ENCODE results near the gene LRRC4.

LRRC4 gene

DNA sequence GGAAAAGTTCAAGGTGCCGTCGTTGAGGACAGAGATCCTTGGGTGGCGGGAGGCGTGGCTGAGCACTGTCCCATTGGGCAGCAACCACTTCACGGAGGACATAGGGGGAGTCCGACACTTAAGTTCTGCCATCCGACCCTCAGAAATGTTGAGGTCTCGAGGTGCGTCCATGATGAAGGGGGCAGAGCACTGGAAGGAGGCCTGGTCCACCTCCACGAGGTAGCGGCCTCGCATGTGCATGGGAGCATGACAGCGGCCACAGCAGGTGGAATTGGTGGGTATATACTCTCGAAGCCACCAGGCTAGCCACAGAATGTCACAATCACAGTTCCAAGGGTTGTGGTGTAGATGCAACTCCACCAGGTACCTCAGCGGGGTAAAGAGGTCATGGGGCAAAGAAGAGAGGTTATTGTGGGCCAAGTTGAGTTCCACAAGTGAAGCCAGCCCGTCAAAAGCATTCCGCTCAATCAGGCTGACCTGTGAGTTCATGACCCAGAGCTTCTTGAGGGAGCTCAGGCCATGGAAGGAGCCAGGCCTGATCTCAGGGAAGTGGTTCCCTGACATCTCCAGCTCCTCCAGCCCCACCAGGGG is 1.7 kb downstream of the LRRC4 start:
- DNase-seq = no peak

DNA sequence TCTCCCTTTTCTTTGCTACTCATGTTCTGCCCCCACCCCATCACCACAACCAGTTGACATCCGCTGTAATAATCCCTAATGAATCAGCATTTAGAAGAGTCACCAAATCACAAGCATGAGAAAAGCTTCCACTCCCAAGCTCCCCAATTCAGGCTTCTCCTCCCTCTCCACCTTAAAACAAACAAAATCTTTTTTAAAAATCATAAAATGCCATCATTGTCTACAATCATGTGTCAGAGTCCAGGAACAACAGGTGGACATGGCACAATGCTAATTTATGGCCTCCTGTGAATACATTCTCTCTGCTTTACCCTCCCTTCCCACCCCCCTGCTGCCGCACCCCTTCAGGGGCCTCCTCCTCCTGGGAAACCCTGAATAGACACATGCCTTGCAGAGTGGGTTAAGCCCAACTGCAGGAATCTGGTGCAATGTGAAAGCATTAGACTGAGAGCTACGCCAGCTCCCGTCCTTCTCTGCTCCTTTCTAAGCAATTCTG is 3.7 kb downstream of the LRRC4 start:
- DNase-seq = no peak

DNA sequence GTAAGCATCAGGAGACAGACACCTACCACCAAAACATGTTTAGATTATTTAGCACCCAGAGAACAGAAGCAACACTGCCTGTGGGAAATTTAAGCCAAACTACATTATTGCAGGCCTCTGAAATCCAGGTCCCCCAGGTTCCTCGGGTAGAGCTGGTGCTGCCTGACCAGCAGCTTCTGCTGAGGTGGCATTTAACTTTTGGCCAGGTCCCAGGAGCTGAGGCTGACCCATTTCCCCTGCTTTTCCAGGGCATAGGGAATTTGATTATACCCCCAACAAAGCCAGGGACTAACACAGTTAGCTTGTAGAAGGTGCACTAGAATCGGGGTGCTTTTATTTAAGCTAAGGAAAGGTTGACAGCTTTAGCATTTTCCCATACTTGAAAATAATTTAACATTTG is 4.7 kb downstream of the LRRC4 start:
- DNase-seq = no peak

DNA sequence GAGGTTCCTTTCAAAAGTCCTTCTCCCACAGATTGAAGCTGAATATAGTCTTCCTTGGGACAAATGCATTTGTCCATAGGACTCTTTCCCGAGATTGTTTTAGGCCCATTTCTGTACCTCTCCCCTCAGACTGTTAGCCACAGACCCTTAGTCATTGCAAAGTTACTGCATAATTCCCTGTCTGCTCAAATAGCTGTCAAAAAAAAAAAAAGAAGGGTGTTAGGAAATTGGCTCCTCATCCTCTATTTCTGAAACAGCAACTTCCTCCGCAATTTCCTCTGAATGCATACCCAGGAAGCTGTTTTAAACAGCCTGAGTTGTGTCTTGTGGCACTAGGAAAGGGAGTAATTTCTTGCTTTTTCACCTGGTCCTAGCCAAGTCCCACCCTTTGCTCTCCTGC is 5.4 kb downstream of the LRRC4 start:
- DNase-seq = no peak

DNA sequence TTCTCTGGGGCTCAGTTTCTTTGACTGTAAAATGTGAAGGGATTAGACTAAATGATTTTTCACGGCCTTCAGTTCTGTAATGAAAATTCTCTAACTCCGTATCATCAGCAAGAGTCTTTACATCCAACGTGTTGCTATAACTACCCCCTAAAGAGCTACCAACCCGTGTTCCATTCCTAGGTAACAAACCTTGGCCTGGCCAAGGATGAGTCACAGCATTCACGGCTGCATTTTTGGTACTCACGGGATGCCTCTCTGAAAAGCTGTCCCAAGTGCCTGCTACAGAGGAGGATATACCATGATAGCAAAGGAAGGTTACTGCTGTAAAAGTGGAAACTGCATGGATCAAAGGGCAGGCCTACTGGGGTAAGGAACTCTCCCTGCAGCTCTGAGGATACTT is 5.9 kb downstream of the LRRC4 start:
- DNase-seq = no peak

DNA sequence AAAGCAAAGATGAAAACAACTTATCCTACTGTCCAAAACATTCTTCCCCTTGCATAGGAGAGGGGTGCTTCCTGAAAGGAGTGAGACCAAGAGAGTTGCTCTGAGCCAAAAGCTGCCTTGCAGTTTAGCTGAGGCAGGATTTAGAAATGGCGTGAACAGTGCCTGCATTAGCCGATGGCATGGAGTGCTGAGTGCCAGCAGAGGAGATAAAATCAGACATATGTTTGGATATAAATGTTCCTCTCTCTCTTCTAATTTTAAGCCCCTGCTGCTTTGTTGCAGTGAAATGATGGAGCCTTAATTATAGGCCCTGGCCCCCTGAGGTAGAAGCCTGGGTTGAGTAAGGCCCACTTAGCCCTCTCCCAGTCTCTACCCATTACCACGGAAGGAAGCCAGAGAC is 7.1 kb downstream of the LRRC4 start:
- DNase-seq = no peak

DNA sequence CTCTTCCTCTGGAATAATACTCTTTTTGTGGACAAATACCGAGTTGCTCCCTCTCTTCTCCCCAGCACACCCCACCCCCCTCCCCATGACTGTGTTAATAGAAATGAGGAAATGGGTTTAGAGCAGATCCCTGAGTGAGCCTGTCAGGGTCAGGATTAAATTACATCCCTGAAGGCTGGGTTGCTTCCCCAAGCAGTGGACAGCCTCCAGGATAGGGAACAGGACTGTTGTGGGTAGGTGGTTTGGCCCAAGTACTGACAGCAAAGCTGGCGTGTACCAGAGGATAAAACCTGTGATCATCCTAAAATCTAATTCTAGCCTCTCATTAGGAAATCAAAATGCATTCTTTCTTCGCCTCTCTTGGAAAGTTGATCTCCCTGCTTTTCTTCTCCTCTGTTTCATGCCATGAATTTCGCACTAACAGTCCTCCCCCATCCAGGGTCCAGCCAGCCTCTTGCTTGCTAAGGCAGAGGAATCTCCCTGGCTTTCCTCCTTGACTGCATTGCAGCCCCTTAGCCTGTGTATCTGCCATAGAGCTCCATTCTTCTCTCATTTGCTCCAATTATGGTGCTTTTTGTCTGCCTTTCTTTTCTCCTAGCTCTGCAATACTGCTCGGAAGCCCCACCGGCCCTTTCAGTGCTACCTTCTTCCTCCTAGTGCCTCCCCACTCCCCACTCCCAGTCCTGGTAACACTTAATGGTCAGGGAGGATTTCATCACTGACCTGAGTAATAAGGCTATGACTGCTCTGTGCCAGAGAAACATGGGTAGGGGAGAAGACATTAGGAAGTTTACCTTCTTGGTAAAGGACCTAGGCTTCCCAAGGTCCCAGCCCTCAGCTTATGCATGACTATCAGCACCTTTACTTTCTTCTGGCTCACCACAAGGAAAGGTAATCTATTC is 8.4 kb downstream of the LRRC4 start:
- no peak for DNase-seq

DNA sequence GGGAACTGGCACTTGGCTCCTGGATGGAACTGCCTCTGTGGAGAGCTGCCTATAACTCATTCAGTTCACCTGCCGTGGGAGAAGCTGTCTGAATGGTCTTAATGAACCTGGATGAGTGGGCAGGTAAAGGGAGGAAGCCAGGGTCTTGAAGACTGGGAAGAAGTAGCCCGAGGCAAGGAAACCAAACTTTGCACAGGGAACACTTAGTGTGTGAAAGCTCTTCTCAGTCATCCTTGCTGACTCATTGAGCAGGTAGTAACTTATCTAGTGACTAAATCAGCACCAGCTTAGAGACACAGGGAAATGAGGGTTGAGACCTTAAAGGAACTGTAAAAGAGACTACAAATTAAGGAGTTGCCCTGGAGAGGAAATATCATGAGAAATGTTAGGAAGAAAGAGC is 9.9 kb downstream of the LRRC4 start:
- no peak for DNase-seq

DNA sequence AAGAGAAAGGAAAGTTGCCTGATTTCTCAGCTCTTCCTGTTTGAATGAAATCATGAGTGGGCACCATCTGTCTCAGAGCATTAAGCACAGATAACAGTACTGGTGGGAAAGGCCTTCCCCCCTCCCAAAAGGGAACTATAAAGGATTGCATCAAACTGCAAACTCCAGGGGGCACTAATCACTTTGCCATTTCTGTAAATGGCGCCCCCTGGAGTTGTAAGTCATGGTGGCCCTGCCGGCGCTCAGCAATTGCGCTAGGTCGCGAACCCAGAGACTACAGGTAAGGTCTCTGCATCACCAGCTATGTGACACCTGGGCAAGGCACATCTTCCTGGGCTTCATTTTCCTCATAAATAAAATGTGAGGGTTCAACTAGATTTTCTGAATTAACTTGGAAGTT is 11.1 kb downstream of the LRRC4 start:
- no peak for DNase-seq

DNA sequence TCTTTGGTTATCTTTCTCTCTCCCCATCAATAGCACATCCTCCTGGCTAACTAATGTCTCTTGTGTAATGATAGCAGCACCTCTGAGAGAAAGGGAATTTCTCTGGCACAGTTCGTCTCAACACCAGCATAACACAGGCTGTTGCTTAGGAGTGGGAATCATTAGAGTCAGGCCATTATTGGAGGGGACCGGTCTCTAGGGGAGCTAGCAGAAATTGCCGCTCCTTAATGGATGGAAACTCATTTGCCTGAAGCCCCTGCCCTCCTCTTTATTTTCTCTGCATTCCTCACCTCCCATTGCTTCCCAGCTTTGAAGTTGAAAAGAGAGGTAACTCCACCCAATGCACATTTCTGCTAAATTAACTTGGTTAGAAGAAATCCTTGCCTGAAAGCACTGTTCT is 11.9 kb downstream of the LRRC4 start:
- DNase-seq = no peak

DNA sequence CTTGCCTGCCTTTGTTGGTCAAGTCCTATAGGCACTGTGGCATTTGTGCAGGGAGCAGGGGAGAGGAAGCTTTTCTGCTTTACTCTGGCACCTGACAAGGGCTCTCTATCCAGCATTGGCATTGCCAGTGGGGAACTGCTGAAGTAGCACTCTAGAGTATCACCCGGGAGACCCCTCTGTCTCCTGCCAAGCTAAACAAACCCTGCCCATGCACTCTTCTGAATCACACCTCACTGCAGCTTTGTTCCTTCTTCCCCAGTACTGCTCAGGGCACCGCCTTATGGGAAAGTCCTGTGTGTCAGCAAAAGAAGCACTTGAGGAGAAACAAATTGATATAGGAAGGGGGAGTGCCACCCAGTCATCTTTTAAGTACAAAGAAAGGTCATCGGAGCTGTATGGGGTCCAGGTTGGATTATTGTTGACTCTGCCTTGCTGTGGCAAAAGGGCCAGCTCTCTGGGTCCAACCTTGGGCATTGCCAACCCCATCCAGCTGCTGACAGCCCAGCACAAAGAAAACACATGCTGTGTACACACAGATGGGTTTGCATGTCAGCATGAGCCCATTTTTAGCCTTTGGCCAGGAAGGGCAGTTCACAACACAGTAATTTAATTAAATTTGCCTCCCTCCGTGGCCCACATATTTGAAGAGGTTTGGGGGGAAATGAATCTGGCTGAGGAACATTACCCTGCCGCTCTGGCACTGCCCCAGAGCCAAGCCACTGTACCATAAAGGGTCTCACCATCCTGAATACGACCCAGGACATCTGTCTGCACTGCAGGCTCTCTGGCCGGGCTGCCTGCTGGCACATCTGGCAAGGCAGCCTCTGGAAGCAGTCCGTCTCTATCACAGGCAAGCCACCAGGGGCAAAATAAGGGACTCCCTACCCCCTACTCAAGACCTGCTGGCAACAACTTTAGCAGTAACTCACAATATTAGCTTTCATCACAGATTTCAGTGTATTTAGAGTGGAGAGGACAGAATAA is 13.1 kb downstream of the LRRC4 start:
- DNase-seq = no peak

DNA sequence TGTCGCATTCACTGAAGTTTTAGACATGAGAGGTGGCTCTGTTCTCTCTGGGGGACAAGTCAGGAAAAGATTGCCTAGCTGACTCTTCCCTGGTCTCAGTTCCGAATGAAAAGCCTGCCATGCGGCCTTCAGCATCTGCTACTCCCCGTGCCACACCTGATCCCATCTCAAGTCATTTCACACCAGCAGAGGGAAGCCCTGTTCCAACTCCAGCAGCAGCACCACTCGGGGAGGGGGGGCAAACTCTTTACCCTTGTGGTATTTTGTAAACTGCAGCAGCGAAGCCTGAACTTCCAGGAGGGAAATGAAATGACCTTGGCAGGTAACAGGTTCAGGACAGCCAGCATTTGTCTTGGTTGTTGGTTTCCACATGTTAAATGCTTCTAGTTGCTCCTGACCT is 13.8 kb downstream of the LRRC4 start:
- no peak for DNase-seq

DNA sequence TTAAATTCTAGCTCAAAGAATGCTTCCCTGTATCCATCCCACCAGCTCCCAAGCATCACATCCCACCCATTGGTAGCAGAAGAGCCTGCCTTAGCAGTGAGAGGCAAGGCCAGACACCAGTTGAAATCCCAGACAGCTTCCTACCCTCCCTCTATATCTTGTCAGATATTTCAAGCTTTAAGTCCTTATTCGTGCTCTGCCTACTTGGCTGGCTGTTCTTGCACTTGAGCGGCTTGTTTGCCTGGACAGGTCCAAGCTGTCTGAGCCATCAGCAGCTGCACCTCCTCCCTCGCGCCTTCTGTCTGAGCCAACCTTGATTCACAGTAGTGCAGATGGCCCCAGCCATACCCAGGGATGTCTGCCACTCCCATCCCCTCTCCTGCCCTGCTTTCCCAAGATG is 16.4 kb downstream of the LRRC4 start:
- DNase-seq = no peak

DNA sequence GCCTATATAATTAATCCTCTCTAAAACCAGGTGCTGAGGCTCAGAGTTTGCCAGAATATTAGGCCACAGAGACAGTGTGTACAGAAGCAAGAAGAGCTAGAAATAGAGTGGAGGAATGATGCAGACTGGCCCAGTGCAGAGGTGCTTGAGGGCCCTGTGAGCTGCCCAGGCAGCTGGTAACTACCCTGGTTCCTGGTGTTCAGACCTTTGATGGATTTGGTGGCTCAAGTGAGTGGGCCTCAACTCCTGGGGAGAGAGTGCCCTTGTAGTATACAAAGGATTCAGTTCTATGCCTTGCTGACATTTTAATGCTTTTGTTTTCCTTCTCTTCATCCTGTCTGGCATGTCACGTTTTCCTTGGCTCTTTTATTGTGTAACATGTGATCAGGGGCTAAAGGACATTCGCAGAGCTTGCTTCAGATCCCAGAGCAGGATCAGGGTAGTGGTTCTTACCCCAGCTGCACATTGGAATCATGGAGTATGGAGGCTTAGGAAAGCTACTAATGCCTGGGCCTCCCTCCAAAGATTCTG is 20.0 kb downstream of the LRRC4 start:
- no peak for DNase-seq

DNA sequence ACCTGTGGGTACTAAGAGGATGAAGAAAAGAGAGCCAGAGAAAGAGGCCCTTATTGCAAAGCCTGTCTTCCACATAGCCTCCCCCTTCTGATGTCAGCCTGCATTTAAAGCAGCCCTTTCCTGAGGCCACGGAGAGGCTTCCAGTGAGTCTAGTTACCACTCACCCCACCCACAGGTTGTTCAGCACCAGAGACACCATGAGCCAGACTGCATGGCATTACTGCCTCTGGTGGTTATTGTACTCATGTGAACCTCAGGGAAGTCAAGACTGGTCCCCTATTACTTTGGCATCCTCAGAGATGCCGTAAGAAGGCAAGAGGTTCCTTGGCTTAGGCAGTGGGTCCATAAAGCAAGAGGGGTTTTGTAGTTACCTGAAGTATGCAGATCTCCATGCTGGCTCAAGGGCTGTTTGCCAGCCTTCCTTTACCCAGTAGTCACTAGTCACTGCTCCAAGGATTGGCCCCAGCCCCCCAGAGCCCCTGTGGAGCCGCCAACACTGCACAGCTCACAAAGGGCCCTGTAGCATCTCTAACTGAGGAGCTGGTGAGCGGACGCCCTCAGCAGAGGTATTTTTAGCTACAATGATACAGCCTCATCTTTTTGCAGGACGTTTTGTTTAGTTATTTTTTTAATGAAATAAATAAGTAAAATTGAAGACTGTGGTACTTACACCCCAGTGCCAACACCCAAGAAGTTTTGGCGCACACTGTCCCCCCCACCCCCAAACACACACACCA is 20.7 kb downstream of the LRRC4 start:
- no peak for DNase-seq

DNA sequence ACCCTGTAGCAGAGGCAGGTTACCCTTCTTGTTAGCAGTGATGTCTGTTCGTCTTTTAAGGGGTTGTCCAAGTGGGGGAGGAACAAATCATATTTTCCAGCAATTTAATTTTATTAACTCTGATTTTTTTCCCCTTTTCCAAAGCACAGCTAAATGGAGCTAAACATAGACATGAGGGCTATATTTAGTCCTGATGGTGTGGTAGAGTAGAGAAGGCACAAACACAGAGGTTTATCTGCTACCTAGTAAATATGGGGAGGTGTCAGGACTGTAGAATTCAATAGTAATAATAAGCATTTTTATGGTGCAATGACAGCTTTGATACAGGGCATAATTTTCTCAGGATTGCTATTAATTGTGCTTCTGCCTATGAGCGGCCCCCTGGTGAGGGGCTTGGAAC is 22.5 kb downstream of the LRRC4 start:
- DNase-seq = no peak

DNA sequence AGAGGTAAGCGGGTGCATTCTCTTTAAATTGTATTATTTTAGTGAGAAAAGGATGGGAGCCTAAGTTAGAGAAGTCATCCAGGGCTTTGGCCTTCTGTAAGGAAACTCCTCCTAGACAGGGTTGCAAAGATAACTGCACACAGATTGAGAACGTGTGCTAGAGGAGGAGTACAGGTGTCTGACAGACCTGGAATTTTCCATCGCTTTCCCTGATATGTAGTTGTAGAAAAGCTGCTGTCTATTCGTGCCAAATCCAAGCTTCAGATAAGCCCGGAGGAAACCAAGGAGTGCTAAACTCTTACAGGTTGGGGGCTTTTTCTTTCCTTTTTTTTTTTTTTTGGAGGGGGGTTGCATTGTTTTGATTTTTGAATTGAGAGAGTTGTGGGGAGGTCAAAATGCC is 23.1 kb downstream of the LRRC4 start:
- DNase-seq = no peak

DNA sequence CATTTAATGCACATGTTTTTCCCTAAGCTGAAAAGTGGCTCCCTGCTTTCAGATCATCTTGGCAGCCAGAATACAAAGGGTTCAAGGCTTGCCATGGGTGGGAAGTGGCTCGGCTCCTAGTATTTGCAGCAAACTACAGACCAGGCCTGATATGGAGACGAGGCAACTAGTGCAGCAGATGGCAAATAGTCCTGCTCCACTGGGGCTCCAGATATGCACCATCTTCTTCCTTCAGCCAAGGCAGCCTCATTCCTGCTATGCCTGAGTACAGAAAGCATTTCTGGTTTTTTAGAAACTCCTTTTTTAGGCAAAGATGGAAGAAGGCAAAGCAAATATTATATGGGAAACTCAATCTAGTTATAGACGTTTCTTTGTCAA is 23.9 kb downstream of the LRRC4 start:
- DNase-seq = no peak

DNA sequence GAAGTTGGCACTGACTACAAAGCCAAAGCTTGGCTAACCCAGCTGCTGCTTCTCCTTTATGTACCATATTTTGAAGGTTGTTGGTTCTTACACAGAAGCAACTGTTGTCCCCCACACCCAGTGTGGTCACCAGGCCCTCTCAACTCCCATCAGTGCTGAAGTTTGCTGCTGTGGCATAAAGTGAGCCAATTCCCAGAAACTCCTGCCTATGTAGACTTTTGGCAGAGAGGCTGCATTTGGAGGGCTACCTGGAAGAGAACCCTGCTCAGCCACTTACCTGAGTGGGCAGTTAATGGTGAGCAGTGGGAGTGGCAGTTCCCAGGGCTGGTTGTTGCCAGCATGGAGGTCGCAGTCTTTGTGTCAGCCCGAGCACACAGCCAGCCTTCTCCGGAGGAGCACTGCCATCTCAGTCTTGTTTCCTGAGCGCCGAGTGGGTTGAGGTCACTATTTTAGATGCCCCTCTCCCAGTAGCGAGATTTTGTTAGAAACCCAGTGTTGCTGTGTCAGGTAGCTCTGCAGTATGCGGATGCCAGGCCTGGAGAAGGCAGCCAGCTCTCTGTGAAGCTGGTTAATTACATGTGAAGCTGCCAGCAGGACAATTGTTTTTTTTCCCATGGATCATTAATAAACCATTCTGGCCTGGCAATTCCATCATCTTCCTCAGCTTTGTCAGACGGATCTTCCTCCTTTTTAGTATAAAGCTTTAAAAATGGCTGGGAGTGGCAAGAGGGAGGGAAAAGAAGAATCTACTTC is 24.5 kb downstream of the LRRC4 start:
- no peak for DNase-seq

DNA sequence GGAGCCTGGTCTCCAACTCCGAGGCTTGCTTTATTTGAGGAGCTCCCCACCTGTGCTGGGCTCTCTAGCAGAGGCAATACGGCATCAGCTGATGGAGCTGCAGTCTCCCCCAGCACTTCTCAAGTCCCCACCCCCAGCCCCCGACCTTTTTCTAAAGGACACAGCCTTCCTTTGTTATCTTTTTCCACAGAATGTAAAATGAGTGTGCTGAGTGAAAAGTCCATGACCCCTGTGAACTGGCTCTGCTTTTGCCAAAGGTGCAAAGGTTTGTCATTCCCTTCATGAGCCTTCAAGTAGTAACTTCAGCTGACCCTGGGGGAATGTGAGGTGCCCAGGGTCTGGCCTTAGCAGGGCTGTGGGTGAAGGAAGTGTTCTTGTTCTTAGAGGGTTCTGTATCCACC is 25.5 kb downstream of the LRRC4 start:
- DNase-seq = no peak

DNA sequence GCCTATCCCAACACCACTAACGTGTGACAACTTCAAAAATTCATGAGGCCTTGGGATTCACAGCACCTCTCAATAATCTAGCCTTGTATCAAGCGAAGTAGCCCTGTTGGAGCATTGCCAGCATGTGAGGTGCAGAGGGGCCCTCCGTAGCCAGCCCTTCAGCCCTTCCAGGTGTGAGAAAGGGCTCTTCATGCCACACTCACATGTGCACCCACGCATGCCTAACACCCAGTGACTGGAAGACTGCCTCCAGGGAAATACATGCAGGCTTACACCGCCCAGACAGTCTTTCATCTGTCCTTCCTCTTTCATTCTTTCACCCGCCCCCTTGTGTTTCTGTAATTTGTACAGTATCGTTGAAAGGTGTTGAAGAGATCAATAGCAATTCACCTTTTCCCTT is 26.1 kb downstream of the LRRC4 start:
- DNase-seq = no peak

DNA sequence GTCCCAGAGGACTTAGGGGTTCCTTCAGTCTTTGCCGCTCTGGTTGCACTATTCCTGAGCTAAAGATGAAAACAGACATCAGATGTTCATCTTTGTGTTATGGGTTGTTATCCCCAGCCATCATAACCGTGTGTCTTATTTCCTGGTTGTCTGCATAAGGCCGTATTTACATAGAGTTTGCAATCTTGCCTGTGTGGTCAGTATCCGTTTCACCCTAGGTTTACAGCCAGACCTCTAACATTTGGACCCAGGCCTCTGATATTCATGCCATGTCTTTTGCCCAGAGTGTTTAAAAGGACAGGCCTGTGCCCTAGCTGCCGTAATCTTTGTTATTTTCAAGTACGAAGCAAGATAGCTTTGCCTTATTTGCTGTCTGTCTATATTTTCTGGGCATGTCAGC is 26.6 kb downstream of the LRRC4 start:
- DNase-seq = no peak

All from CD4-positive, alpha-beta T cell treated with Interleukin-4 for 1 hour (primary cell).